Neural cell (in vitro differentiated cells): ENCODE measurements around the gene CARD19. TPM values are rescaled to one million over a fixed set of nuclear protein-coding genes. Genes with fewer than 3 reads are reported as not detected.

Experiments used
- H2AFZ ChIP-seq: fragments of 200-600, 300-800 bp; sonication (generic), shearing (Covaris generic); 2 replicates; pipeline ENCODE4 v1.6.0; 2014; ENCODE audit warnings: low read depth, mild to moderate bottlenecking, antibody characterized with exemption, low read length, moderate library complexity
- H3F3A ChIP-seq: fragments of 200-600 bp; shearing (Covaris generic); 2 replicates; pipeline ENCODE4 v1.6.1; 2016; ENCODE audit warnings: mild to moderate bottlenecking, moderate library complexity, mixed read lengths, antibody characterized with exemption, low read length; ENCODE audit not compliant: insufficient read depth, poor library complexity, severe bottlenecking
- H3K27ac ChIP-seq: fragments of 200-600, 300-800 bp; sonication (generic), shearing (Covaris generic); 2 replicates; pipeline ENCODE4 v1.5.1; 2014; ENCODE audit warnings: mild to moderate bottlenecking, low read length, moderate library complexity
- H3K27me3 ChIP-seq: fragments of 300-800, 200-600 bp; sonication (generic), shearing (Covaris generic); 2 replicates; pipeline ENCODE4 v1.6.0; 2014; ENCODE audit warnings: mild to moderate bottlenecking, low read depth, low read length, moderate library complexity; ENCODE audit not compliant: insufficient read depth
- H3K36me3 ChIP-seq: fragments of 300-800, 200-600 bp; sonication (generic), shearing (Covaris generic); 2 replicates; pipeline ENCODE4 v1.5.1; 2014; ENCODE audit warnings: mild to moderate bottlenecking, antibody characterized with exemption, low read length, moderate library complexity; ENCODE audit not compliant: insufficient read depth
- H3K4me2 ChIP-seq: fragments of 300-800, 200-600 bp; sonication (generic), shearing (Covaris generic); 2 replicates; pipeline ENCODE4 v1.6.0; 2014; ENCODE audit warnings: mild to moderate bottlenecking, low read length
- H3K4me3 ChIP-seq: fragments of 300-800, 200-600 bp; sonication (generic), shearing (Covaris generic); 2 replicates; pipeline ENCODE4 v1.5.1; 2014; ENCODE audit warnings: mild to moderate bottlenecking, low read length, moderate library complexity
- H3K79me2 ChIP-seq: fragments of 200-600 bp; shearing (Covaris generic); replicated peaks from 2 replicates; pipeline ENCODE4 v1.6.0; 2014; ENCODE audit warnings: mild to moderate bottlenecking, low read length, moderate library complexity; ENCODE audit not compliant: insufficient read depth
- H3K9ac ChIP-seq: fragments of 300-800, 200-600 bp; sonication (generic), shearing (Covaris generic); 2 replicates; pipeline ENCODE4 v1.6.1; 2016; ENCODE audit warnings: mild to moderate bottlenecking, low read length, mixed read lengths
- H3K9me2 ChIP-seq: fragments of 200-600 bp; shearing (Covaris generic); 2 replicates; pipeline ENCODE4 v1.6.1; 2016; ENCODE audit warnings: mild to moderate bottlenecking, low read length, mixed read lengths; ENCODE audit not compliant: insufficient read depth
- H3K9me3 ChIP-seq: fragments of 200-600, 300-800 bp; sonication (generic), shearing (Covaris generic); 2 replicates; pipeline ENCODE4 v1.6.1; 2016; ENCODE audit warnings: mild to moderate bottlenecking, mixed run types, low read length, moderate library complexity, mixed read lengths
- H4K20me1 ChIP-seq: fragments of 200-600 bp; shearing (Covaris generic); 2 replicates; pipeline ENCODE4 v1.6.1; 2016; ENCODE audit warnings: mild to moderate bottlenecking, mixed run types; ENCODE audit not compliant: insufficient read depth
- EP300 ChIP-seq: fragments of 450-650 bp; conservative IDR thresholded peaks from 2 replicates; pipeline ENCODE4 v1.6.1; 2014; ENCODE audit warnings: antibody characterized with exemption, mild to moderate bottlenecking, moderate library complexity; ENCODE audit not compliant: poor library complexity, severe bottlenecking
- EZH2 ChIP-seq: fragments of 200-600, 300-800 bp; shearing (Covaris generic), sonication (generic); IDR thresholded peaks from 2 replicates; pipeline ENCODE4 v1.6.1; 2014; ENCODE audit warnings: antibody characterized with exemption, low read length, borderline replicate concordance, mild to moderate bottlenecking; ENCODE audit not compliant: insufficient read depth, poor library complexity, severe bottlenecking
- MXI1 ChIP-seq: fragments of 450-650 bp; conservative IDR thresholded peaks from 2 replicates; pipeline ENCODE4 v1.6.1; 2014; ENCODE audit warnings: antibody characterized with exemption, mild to moderate bottlenecking; ENCODE audit not compliant: poor library complexity, severe bottlenecking
- POLR2AphosphoS5 ChIP-seq: IDR thresholded peaks from 2 replicates; pipeline ENCODE4 v1.6.1; 2012
- RAD21 ChIP-seq: fragments of 450-650 bp; conservative IDR thresholded peaks from 2 replicates; pipeline ENCODE4 v1.6.1; 2014; ENCODE audit warnings: antibody characterized with exemption, mild to moderate bottlenecking, moderate library complexity
- REST ChIP-seq: IDR thresholded peaks from 2 replicates; pipeline ENCODE4 v1.6.1; 2012; ENCODE audit warnings: borderline replicate concordance
- SMC3 ChIP-seq: fragments of 450-650 bp; conservative IDR thresholded peaks from 2 replicates; pipeline ENCODE4 v1.6.1; 2014; ENCODE audit warnings: antibody characterized with exemption, mild to moderate bottlenecking, moderate library complexity; ENCODE audit not compliant: poor library complexity
- TAF1 ChIP-seq: IDR thresholded peaks from 2 replicates; pipeline ENCODE4 v1.6.1; 2012; ENCODE audit warnings: low read depth
- polyA plus RNA-seq: library from polyadenylated mRNA; depleted of rRNA; stranded (reverse); fragments of >200 nt; gene quantifications from 2 replicates; pipeline ENCODE4 v1.2.3, GENCODE V29; 2014
- TF ChIP-seq, protein P1 (sequence below): fragments of 450-650 bp; IDR thresholded peaks from 2 replicates; pipeline ENCODE4 v1.5.1; 2014; ENCODE audit warnings: antibody characterized with exemption, mild to moderate bottlenecking, moderate library complexity; ENCODE audit not compliant: poor library complexity, severe bottlenecking

Gene CARD19
- polyA plus RNA-seq, 1 donor from 2014 or later: 66.7 TPM

GRCh38 chr9:93081931-93082330, 14.1 kb upstream of the CARD19 start:
- H3F3A ChIP-seq: no peaks in the 10 kb centered on the region
- no peaks in the 10 kb centered on the region for H3K36me3 ChIP-seq
- no peaks in the 10 kb centered on the region for H3K27me3 ChIP-seq
- no peaks in the 10 kb centered on the region for H4K20me1 ChIP-seq
- TF ChIP-seq RAD21: no peak
- TF ChIP-seq, protein P1, sequence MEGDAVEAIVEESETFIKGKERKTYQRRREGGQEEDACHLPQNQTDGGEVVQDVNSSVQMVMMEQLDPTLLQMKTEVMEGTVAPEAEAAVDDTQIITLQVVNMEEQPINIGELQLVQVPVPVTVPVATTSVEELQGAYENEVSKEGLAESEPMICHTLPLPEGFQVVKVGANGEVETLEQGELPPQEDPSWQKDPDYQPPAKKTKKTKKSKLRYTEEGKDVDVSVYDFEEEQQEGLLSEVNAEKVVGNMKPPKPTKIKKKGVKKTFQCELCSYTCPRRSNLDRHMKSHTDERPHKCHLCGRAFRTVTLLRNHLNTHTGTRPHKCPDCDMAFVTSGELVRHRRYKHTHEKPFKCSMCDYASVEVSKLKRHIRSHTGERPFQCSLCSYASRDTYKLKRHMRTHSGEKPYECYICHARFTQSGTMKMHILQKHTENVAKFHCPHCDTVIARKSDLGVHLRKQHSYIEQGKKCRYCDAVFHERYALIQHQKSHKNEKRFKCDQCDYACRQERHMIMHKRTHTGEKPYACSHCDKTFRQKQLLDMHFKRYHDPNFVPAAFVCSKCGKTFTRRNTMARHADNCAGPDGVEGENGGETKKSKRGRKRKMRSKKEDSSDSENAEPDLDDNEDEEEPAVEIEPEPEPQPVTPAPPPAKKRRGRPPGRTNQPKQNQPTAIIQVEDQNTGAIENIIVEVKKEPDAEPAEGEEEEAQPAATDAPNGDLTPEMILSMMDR: no peak
- TF ChIP-seq SMC3: no peak
- no peak for TF ChIP-seq EP300
- TF ChIP-seq POLR2AphosphoS5: no peak
- no peak for TF ChIP-seq EZH2
- no peak for TF ChIP-seq REST
- no peak for TF ChIP-seq MXI1
- no peak for TF ChIP-seq TAF1
- H2AFZ ChIP-seq: no peak overlapping the region
- H3K79me2 ChIP-seq: no peaks in the 10 kb centered on the region
- H3K4me3 ChIP-seq: no peak overlapping the region
- no peak overlapping the region for H3K27ac ChIP-seq
- H3K9me2 ChIP-seq: no peaks in the 10 kb centered on the region
- H3K9ac ChIP-seq: no peak overlapping the region
- H3K4me2 ChIP-seq: no peak overlapping the region
- H3K9me3 ChIP-seq: no peaks in the 10 kb centered on the region

- Histone ChIP-seq H4K20me1 (no peaks in the 10 kb centered on the region), H3K27me3 (no peaks in the 10 kb centered on the region), H3K4me2 (no peak overlapping the region), H3K79me2 (no peaks in the 10 kb centered on the region), H3K9me2 (no peaks in the 10 kb centered on the region), H3F3A (no peaks in the 10 kb centered on the region), H3K9ac (no peak overlapping the region), H3K27ac (no peak overlapping the region), H2AFZ (no peak overlapping the region), H3K9me3 (no peaks in the 10 kb centered on the region), H3K4me3 (no peak overlapping the region), H3K36me3 (no peaks in the 10 kb centered on the region)
- TF ChIP-seq MXI1 (no peak), RAD21 (no peak), TAF1 (no peak), EZH2 (no peak), SMC3 (no peak), REST (no peak), POLR2AphosphoS5 (no peak), EP300 (no peak)
- TF ChIP-seq, protein P1: no peak
Observed at GRCh38 chr9:93082841-93083411, 13.1 kb upstream of the CARD19 start.
